Measurements from ENCODE around the gene ZBTB8A. TPM values are rescaled to one million over a fixed set of nuclear protein-coding genes. Genes with fewer than 3 reads are reported as not detected.
"Not testable (repeated sequence)": the region's sequence is repeated elsewhere in the genome, so short reads cannot be mapped to it uniquely, and the experiment has no call there.

The ZBTB8A gene
- total and polyA plus RNA-seq, 2 of the 13 experiments (the other 11 are each of a cell fraction or from before 2014, with no cell fraction given): 1.3 to 3.7 TPM

- TF ChIP-seq ATF7 (IDR thresholded peaks at IDR 0.05) (no peak), ATF7 (CRISPR knock-in tag; IDR thresholded peaks at IDR 0.05) (no peak), ZEB1 (IDR thresholded peaks at IDR 0.05; ENCODE audit: insufficient replicate concordance, low read depth) (no peak), NCOA2 (CRISPR knock-in tag; IDR thresholded peaks at IDR 0.05) (no peak), ZNF776 (CRISPR knock-in tag; IDR thresholded peaks at IDR 0.05) (no peak), ZBTB26 (CRISPR knock-in tag; IDR thresholded peaks at IDR 0.05; ENCODE audit: borderline replicate concordance) (no peak), ZKSCAN5 (CRISPR knock-in tag; IDR thresholded peaks at IDR 0.05) (no peak), KDM4B (CRISPR knock-in tag; IDR thresholded peaks at IDR 0.05) (no peak), PHF5A (CRISPR knock-in tag; IDR thresholded peaks at IDR 0.05; ENCODE audit: low read depth, unreplicated experiment) (no peak)
These were observed 13.4 kb upstream of the ZBTB8A start (continued) for GRCh38 chr1:32525661-32526444.

GRCh38 chr1:32528550-32528949, 10.7 kb upstream of the ZBTB8A start:
- H3K4me2 ChIP-seq (ENCODE audit: low read depth, low read length); H3K79me2 ChIP-seq (ENCODE audit: insufficient read depth, low read length); H3K9ac ChIP-seq (ENCODE audit: insufficient read depth, low read depth, low read length); in situ Hi-C loops (cut with HindIII; ENCODE audit: extremely low pct_ligation_motif_present, low pct_unique_long_range_greater_than_20kb); H2AFZ ChIP-seq (ENCODE audit: low read length); POLR2A ChIA-PET; H3K27ac ChIP-seq (ENCODE audit: extremely low read length, insufficient read depth, low read length); ATAC-seq; H3K27me3 ChIP-seq (ENCODE audit: control insufficient read depth in 1 of 2, insufficient read depth in 2 of 2, low read length in 2 of 2); FAIRE-seq; DNase-seq (ENCODE audit: low spot score); CTCF ChIA-PET (ENCODE audit: low intra/inter-chr PET ratio, low total read pairs); H4K20me1 ChIP-seq (ENCODE audit: insufficient read depth, low read length); H3K4me3 ChIP-seq (replicated peaks in 1 of 3; ENCODE audit: insufficient read depth in 1 of 3, low read depth in 2 of 3, low read length in 3 of 3); H3K36me3 ChIP-seq (replicated peaks in 1 of 2; ENCODE audit: control insufficient read depth in 1 of 2, insufficient read depth in 2 of 2, low read length in 2 of 2); intact Hi-C loops (cut with micrococcal nuclease; ENCODE audit: unreplicated experiment); H3K9me3 ChIP-seq (ENCODE audit: low read length); BruUV-seq (replicated peaks): not testable (repeated sequence)
- 19% methylated on average over 9 of the region's 10 CpGs for WGBS (ENCODE audit: low lambda C conversion rate)
- peaks cover 15% of the 10 kb centered on the region; the same call in 1 of the 2 replicates for H3K4me1 ChIP-seq (ENCODE audit: insufficient read depth, low read length)
- TF ChIP-seq ZNF441 (CRISPR knock-in tag; IDR thresholded peaks at IDR 0.05; ENCODE audit: borderline replicate concordance): peak; percentile 59; the same call in 1 of the 2 replicates

Measured in HepG2 (cell line).